Stimulated activated CD8-positive, alpha-beta memory T cell treated with anti-CD3 and anti-CD28 coated beads, Interleukin-7, amount 100 ng/mL, for 24 hours (primary cell): ENCODE results near the gene SERPINE3.

Experiments used
- DNase-seq: peaks from one replicate; pipeline ENCODE4 v3.0.0-alpha.2; 2020; ENCODE audit warnings: low read depth

SERPINE3 gene

GRCh38 chr13:51363625-51364024, 24.1 kb downstream of the SERPINE3 start:
- DNase-seq = no peak

DNA sequence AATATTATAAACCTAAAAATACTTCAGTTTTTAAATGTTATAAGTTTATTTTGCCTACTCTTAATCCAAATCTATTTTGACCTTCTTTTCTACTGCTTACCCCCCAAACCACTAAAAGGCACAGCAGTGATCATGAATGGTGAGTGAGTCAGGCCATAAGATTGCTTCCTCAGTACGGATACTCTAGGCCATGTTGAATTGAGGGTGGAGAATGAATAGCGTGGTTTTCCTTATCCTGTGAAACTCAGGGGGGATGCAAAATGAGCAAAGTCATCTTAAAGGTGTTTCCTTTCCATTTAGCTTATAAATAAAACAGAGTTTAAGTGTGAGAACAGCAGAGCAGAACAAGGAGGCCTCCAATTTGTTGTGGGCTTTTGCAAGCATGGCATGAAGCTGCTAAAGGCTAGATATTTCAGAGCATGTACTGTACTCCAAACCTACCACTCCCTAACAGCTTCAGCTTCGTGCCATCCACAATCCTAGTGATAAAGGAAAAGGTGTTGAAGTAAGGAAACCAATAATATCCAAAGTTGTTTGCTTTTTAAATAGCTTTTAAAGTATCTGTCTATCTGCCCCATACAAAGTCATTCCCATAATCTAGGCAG, 25.0 kb downstream of the SERPINE3 start:
- DNase-seq = no peak

DNA sequence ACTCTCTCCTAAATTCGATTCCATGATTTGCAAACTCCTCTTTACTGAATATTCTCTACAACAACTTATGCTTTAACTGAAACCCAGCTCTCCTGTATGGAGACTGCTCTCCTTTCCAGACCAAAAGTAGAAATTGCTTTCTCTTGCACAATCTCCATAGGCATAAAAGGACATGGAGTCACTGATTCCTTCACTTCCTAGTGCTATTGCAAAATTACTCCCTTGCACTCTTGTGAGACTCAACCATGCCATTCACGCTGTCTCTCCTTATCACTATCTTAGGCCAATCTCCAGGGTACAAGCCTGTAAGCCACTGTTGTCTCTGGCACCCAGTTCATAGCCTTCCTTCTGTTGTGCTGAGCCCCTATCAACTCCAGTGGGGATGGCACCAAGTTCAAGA, 30.6 kb downstream of the SERPINE3 start:
- DNase-seq = no peak

DNA sequence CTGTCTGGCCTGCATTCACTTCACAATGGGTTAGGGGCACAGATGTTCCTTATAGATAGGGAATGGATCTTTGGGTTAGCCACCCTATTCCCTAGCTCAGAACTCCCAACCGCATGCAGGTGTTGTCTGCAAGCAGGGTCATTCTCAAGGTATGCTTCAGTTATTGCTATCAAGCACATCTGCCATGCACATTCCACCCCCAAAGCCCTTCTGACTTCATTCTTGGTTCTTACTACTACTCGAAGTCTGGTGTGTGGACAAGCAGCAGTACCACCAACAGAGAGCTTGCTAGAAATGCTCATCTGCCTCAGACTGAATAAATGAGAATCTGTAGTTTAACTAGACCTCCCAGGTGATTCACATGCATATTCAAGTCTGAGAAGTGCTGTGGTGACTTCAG, 31.3 kb downstream of the SERPINE3 start:
- DNase-seq = no peak

- no peak for DNase-seq
Measured at GRCh38 chr13:51371768-51372399, 32.4 kb downstream of the SERPINE3 start.

DNA sequence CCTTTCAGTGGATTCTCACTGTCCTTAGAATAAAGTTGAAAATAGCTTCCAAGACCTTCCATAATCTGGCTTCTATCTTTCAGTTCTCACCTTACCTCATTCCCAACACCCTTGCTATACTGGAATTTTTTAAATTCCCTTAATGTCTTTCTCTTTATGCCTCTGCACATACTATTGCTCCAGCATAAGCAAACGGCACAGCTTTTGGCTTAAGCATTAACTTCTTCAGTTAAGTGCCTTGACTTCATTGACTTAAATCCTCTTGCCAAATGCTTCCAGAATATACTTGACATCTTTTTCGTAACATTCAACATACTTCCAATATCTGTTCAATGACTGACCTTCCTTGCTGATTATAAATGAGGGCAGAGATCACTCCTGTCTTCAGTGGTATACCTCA, 34.0 kb downstream of the SERPINE3 start:
- DNase-seq = no peak

GRCh38 chr13:51380269-51380668, 40.8 kb downstream of the SERPINE3 start:
- no peak for DNase-seq

GRCh38 chr13:51385114-51385513, 45.6 kb downstream of the SERPINE3 start:
- DNase-seq = no peak

DNA sequence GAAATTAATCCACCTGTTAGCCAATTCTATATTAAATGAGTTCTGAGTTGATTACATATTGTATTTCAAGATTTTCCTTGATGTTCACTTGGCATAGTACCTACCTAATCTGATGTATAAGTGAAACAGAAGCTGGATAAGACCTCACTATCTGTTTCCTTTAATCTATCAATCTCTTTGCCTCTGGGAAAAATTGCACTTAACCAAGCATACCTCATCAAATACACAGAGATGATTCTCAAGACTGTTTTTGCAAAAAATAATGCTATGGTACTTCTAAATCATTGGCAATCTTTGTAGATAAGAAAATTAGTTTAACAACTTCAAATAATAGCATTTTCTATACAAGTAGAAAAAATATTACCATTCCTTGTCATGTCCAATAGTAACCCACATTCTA, 55.2 kb downstream of the SERPINE3 start:
- DNase-seq = no peak

DNA sequence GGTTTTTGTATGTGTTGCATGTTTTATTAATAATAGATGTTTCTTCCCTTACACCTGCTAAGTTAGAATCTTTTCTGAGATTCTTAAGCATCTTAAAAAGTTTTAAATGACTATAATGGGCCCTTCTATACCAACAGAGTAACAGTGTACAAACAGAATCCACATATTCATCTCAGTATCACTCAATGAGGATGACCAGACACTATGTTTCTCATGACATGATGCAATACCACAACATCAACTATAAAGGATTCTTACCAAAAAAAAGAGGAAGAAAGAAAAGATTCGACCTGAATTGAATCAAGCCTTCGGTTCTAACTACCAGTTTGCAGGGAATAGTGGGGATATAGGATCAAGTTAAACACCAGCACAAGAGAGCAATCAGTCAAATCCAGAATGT, 56.9 kb downstream of the SERPINE3 start:
- no peak for DNase-seq

GRCh38 chr13:51397262-51397941, 57.9 kb downstream of the SERPINE3 start:
- DNase-seq = no peak

DNA sequence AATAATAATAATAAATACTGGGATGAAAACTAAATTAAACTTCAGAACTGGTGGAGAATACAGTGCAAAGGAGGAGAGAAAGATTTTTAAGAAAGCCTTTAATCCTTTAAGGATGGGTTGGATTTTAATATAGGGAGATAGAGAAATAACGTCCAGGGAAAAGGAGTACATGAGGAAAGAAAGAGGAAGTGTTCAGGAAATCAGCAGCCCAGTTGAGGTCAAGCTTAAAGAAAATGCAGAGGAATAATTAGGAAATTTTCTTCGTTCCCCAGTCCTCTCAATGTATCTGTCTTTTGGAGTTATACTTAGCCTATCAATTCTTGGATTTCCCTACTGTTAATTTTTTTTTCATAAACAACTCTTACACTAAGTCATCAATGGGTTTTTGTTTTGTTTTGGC, 65.7 kb downstream of the SERPINE3 start:
- DNase-seq = no peak

DNA sequence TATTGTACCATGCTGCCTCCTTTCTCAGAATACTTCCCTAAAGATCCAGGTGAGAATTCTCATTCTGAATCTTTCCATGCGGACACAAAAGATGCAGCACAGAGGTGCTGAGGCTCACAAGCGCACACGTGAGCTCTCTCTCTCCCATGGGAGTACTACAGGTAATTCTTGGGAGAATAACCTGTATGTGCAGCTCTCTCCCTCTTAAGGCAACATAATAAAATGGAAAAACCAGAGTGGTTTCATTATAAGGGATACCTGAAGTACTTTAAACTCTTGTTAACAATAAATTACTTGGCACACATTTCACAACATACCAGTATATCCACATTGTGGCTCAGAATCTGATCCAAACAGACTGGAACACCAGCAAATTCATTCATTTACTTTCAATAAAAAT, 72.9 kb downstream of the SERPINE3 start:
- DNase-seq = no peak
